Endothelial cell of umbilical vein (primary cell): ENCODE measurements around the gene CCP110.

Experiments used
- CTCF ChIP-seq, 2 donors: IDR thresholded peaks; 1 replicate in 1 of 2; 2 replicates in 1 of 2; pipeline ENCODE4 v1.5.1; 2011; ENCODE audit warnings: low read length in 2 of 2, mild to moderate bottlenecking in 2 of 2, moderate library complexity in 2 of 2, control low read depth in 1 of 2, inconsistent platforms in 1 of 2, low read depth in 1 of 2; ENCODE audit not compliant: insufficient read depth in 1 of 2; ENCODE audit errors: extremely low read depth in 1 of 2
- EZH2 ChIP-seq: IDR thresholded peaks from 2 replicates; pipeline ENCODE4 v1.6.1; 2012; ENCODE audit warnings: borderline replicate concordance, low read depth, mild to moderate bottlenecking, moderate library complexity, low read length, inconsistent platforms; ENCODE audit not compliant: severe bottlenecking
- MAX ChIP-seq: IDR thresholded peaks from 2 replicates; pipeline ENCODE4 v1.6.1; 2011; ENCODE audit not compliant: insufficient read depth, insufficient read length
- POLR2AphosphoS5 ChIP-seq: IDR thresholded peaks from 2 replicates; pipeline ENCODE4 v1.6.1; 2012; ENCODE audit warnings: low read depth, mild to moderate bottlenecking, control low read depth, low read length, moderate library complexity; ENCODE audit not compliant: insufficient read depth

- TF ChIP-seq POLR2AphosphoS5, result no peak
- no peak for TF ChIP-seq EZH2
- no peak for TF ChIP-seq CTCF (IDR thresholded peaks at IDR 0.05; ENCODE audit: extremely low read depth in 1 of 2, insufficient read depth in 1 of 2, low read depth in 1 of 2, low read length in 2 of 2)
- TF ChIP-seq MAX, result no peak
These were observed 25.9 kb downstream of the CCP110 start for GRCh38 chr16:19549673-19550072.
